Esophagus (tissue), 2 donors: ENCODE results near the gene OPHN1. TPM values are rescaled to one million over a fixed set of nuclear protein-coding genes. Genes with fewer than 3 reads are reported as not detected.
"Not testable (repeated sequence)": the region's sequence is repeated elsewhere in the genome, so short reads cannot be mapped to it uniquely, and the experiment has no call there.

Experiments used
- H3K27ac ChIP-seq, 2 donors: one replicate each; pipeline ENCODE4 v1.5.1; 2013; ENCODE audit warnings: low read depth in 2 of 2, mild to moderate bottlenecking in 2 of 2, inconsistent platforms in 1 of 2, low read length in 1 of 2, moderate library complexity in 1 of 2
- H3K27me3 ChIP-seq, 2 donors: one replicate each; pipeline ENCODE4 v1.6.1; 2013; ENCODE audit warnings: low read length in 2 of 2, control low read depth in 1 of 2, mild to moderate bottlenecking in 1 of 2; ENCODE audit not compliant: insufficient read depth in 2 of 2, control insufficient read depth in 1 of 2
- H3K36me3 ChIP-seq, 2 donors: one replicate each; pipeline ENCODE4 v1.6.1; 2013; ENCODE audit warnings: low read length in 1 of 2; ENCODE audit not compliant: control insufficient read depth in 2 of 2, insufficient read depth in 2 of 2
- H3K4me1 ChIP-seq, 2 donors: one replicate each; pipeline ENCODE4 v1.6.1; 2013; ENCODE audit warnings: low read length in 1 of 2; ENCODE audit not compliant: control insufficient read depth in 2 of 2, insufficient read depth in 2 of 2
- H3K4me3 ChIP-seq, 2 donors: one replicate each; pipeline ENCODE4 v1.5.1; 2013; ENCODE audit warnings: low read length in 2 of 2, mild to moderate bottlenecking in 2 of 2, low read depth in 1 of 2, moderate library complexity in 1 of 2
- H3K9me3 ChIP-seq, 2 donors: one replicate each; pipeline ENCODE4 v1.6.1; 2013; ENCODE audit warnings: mild to moderate bottlenecking in 2 of 2, low read depth in 1 of 2, low read length in 1 of 2, moderate library complexity in 1 of 2; ENCODE audit not compliant: control insufficient read depth in 2 of 2, insufficient read depth in 1 of 2
- WGBS, 2 donors: extraction: QIAGEN DNeasy Blood & Tissue Kit; methylation state at CpG; one replicate each; pipeline ENCODE4 v1.1.7; 2013; 5-methylcytosine and 5-hydroxymethylcytosine counted together
- polyA plus RNA-seq, 2 donors: library from polyadenylated mRNA; stranded (reverse); fragments of 200-250 nt; gene quantifications; one replicate each; pipeline ENCODE4 v1.2.3, GENCODE V29; 2013
- donor health status: healthy with polysubstance abuse.
- donor health status: Bipolar disorder and iron deficiency.

Gene OPHN1
- polyA plus RNA-seq, 2 donors: 0.96 to 1.2 TPM

DNA sequence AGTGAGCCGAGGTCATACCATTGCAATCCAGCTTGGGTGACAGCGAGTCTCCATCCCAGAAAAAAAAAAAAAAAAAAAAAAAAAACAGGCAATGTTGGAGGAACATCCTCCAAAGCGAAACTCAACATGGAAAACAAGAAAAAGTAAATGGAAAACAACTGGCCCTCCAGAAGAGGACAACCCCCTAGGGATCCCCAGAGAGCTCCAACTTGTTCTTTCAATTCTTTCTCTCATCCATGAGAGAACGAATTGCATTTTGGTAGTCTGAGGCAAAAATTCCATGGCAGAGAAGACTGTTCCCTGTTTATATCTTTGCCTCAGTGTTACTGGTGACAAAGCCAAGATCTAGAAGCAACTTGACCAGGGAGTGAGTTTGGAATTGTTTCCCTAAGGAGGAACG is 49.8 kb downstream of the OPHN1 start:
- H3K36me3 ChIP-seq: no peaks in the 10 kb centered on the region

DNA sequence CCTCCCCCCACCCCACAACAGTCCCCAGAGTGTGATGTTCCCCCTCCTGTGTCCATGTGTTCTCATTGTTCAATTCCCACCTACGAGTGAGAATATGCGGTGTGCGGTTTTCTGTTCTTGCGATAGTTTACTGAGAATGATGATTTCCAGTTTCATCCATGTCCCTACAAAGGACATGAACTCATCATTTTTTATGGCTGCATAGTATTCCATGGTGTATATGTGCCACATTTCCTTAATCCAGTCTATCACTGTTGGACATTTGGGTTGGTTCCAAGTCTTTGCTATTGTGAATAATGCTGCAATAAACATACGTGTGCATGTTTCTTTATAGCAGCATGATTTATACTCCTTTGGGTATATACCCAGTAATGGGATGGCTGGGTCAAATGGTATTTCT is 55.7 kb downstream of the OPHN1 start:
- WGBS, 2 donors: 94 to 96% methylated on average over 5 of the region's 5 CpGs
- H3K27me3 ChIP-seq, H3K9me3 ChIP-seq, H3K27ac ChIP-seq, H3K36me3 ChIP-seq, H3K4me1 ChIP-seq, H3K4me3 ChIP-seq: not testable (repeated sequence)

More for the DNA sequence above, 49.8 kb downstream of the OPHN1 start:
- H3K4me1 ChIP-seq: no peaks in the 10 kb centered on the region
- H3K4me3 ChIP-seq: no peak overlapping the region
- H3K9me3 ChIP-seq: no peaks in the 10 kb centered on the region
- 68 to 85% methylated on average over 5 of the region's 5 CpGs for WGBS, 2 donors
- H3K27me3 ChIP-seq: no peaks in the 10 kb centered on the region
- no peak overlapping the region for H3K27ac ChIP-seq

DNA sequence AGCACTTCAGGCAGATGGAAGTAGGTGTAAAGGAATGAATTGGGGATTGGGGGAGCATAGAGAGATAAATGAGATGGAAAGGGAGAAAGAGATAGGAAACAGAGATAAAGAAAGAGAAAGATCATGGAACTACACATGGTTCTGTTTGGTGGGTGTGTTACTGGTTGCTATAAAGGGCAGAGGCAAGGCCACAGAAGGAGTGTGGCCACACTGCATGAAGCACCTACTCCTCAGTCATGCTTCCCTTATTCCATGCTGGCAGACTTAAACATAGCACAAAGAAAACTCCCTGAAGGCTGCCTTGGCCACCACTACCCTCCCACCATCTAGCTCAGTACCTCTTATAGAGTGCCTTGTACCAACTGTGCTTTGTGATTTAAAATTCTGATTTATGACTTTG is 56.9 kb downstream of the OPHN1 start:
- no peaks in the 10 kb centered on the region for H3K27me3 ChIP-seq
- H3K9me3 ChIP-seq: no peaks in the 10 kb centered on the region
- no peaks in the 10 kb centered on the region for H3K4me1 ChIP-seq
- no peaks in the 10 kb centered on the region for H3K36me3 ChIP-seq
- no peak overlapping the region for H3K4me3 ChIP-seq
- H3K27ac ChIP-seq: no peak overlapping the region

DNA sequence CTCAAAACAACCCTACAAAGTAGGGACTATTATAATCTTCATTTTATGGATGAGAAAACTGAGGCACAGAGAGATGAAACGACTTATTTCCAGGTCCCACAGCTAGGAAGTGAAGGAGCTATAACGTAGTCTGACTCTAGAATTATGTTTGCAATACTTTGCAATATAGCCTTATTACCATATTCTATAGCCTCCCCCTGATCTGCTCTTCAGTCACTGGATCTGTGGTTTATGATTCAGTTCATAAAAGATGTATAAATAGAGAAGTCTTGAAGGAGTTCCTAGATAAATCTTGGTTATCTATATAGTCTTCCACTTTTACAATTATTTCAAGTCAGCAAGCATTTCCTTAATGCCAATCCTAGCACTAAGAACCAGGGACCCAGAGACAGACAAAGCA is 57.5 kb downstream of the OPHN1 start:
- no peaks in the 10 kb centered on the region for H3K4me1 ChIP-seq
- H3K27ac ChIP-seq: no peak overlapping the region
- 70 to 85% methylated on average over 2 of the region's 2 CpGs for WGBS, 2 donors
- H3K4me3 ChIP-seq: no peak overlapping the region
- no peaks in the 10 kb centered on the region for H3K27me3 ChIP-seq
- no peaks in the 10 kb centered on the region for H3K36me3 ChIP-seq
- no peaks in the 10 kb centered on the region for H3K9me3 ChIP-seq

DNA sequence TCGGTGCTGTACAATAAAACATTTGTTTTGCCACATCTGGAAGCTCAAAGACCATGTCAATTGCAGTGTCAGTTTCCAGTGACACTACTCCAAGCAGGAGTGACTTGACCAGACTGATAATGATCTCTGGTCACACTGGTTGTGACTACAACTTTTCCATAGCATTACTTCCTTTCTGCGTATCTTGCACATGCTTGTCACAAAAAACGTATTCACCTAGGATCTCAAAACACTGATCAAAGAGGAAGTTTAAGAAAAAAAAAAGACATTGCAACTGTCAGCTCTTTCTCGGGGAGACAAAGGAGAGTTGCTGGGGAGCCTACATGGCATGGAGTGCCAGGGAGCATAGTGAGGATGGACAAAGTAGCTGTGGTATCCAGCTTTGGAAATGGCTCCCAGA is 60.6 kb downstream of the OPHN1 start:
- H3K4me3 ChIP-seq: no peak overlapping the region
- no peaks in the 10 kb centered on the region for H3K9me3 ChIP-seq
- H3K27ac ChIP-seq: no peak overlapping the region
- H3K27me3 ChIP-seq: peaks cover 0 to 3% of the 10 kb centered on the region in 2 donors
- H3K36me3 ChIP-seq: no peaks in the 10 kb centered on the region
- no peaks in the 10 kb centered on the region for H3K4me1 ChIP-seq
- 70 to 81% methylated on average over 4 of the region's 4 CpGs for WGBS, 2 donors

DNA sequence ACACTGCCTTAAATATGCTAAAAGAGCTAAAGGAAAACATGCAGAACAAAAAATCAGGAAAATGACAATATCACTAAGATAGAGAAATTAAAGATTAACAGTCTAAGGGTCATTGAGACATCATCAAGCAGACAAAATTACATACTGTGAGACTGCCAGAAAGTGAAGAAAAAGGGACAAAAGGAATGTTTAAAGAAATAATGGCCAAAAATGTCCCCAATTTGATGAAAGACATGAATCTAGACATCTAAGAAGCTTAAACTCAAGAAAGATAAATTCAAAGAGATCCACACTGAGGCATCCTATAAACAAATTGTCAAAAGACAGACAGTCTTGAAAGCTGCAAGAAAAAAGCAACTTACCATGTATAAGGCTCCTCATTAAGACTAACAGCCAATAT is 63.7 kb downstream of the OPHN1 start:
- Histone ChIP-seq H3K4me1 (no peaks in the 10 kb centered on the region), H3K9me3 (no peaks in the 10 kb centered on the region), H3K27ac (no peak overlapping the region), H3K36me3 (no peaks in the 10 kb centered on the region), H3K27me3 (peaks cover 0 to 3% of the 10 kb centered on the region in 2 donors), H3K4me3 (no peak overlapping the region)

DNA sequence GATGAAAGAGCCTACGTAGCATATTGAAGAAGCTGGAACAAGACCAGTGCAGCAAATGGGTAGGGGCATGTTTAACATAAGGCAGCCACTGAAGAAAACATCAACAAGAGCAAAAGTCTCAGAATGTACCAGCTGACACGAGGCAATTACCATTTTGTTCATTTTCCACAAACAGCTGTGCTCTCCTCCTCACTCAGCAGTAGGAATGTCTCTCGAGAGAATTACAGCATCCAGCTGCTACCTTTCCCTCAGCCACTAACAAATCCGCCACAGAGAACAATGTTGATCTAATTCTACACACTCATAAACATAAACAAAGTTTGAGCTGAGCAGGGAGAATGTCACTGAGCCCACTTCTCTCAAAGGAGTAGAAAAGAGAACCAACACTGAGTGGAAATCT is 68.0 kb downstream of the OPHN1 start:
- no peaks in the 10 kb centered on the region for H3K9me3 ChIP-seq
- WGBS, 2 donors: 53 to 70% methylated on average over 4 of the region's 4 CpGs
- H3K27me3 ChIP-seq: peaks cover 0 to 3% of the 10 kb centered on the region in 2 donors
- H3K36me3 ChIP-seq: no peaks in the 10 kb centered on the region
- no peaks in the 10 kb centered on the region for H3K4me1 ChIP-seq
- H3K27ac ChIP-seq: no peak overlapping the region
- no peak overlapping the region for H3K4me3 ChIP-seq

DNA sequence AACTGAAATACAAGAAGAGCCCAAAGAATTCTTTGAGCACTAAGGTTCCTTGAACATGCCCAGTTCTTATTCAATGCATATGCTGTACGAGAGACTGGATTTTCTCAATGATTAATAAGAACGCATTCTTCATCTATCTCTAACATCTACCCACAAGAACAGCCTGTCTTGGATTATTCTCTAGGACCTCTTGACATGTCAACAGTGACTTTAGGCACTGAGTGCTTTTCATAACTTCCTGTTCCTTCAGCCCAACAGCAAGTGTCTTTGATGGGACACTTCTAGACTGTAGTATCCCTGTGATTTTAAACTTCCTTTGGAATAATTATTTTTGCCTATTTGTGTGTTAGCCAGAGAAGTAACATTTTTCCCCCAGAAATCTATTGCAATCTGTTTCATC is 69.3 kb downstream of the OPHN1 start:
- Histone ChIP-seq H3K36me3 (no peaks in the 10 kb centered on the region), H3K27ac (no peak overlapping the region), H3K4me1 (no peaks in the 10 kb centered on the region), H3K4me3 (no peak overlapping the region), H3K27me3 (peaks cover 0 to 3% of the 10 kb centered on the region in 2 donors), H3K9me3 (no peaks in the 10 kb centered on the region)
- 82 to 84% methylated on average over 2 of the region's 2 CpGs for WGBS, 2 donors

DNA sequence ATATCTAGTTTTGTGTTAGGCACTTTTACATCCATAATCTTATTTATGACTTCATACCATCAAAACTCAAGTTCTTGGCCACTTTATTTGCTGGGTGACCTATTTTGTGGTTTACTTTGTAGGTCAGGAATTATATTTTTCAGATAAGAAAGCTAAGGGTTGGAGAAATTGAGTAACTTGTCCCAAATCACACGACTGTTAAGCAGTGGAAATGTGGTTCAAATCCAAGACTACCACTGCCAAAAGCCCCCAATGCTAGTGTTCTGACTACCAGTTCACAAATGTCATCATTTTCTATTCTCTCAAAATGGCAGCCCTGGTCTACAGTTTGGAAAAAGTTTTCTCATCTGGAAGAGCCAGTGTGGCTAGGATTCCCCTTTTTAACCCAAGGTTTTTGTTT is 74.6 kb downstream of the OPHN1 start:
- Histone ChIP-seq H3K36me3 (no peaks in the 10 kb centered on the region), H3K27me3 (no peaks in the 10 kb centered on the region), H3K4me3 (no peak overlapping the region), H3K9me3 (no peaks in the 10 kb centered on the region), H3K27ac (no peak overlapping the region), H3K4me1 (no peaks in the 10 kb centered on the region)
- 53 to 94% methylated on average over 1 of the region's 1 CpG for WGBS, 2 donors

DNA sequence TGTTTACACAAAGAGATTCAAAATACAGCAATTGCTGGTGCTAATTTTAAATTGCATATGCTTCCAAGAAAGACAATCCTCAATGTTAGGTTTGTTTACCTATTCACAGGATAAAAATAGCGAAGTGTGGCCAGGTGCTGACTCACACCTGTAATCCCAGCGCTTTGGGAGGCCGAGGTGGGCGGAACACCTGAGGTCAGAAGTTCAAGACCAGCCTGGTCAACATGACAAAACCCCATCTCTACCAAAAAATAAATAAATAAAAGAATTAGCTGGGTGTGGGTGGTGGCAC is 77.7 kb downstream of the OPHN1 start:
- H3K36me3 ChIP-seq: no peaks in the 10 kb centered on the region
- no peaks in the 10 kb centered on the region for H3K4me1 ChIP-seq
- 34 to 49% methylated on average over 4 of the region's 4 CpGs for WGBS, 2 donors
- H3K4me3 ChIP-seq: no peak overlapping the region
- H3K27me3 ChIP-seq: no peaks in the 10 kb centered on the region
- H3K9me3 ChIP-seq: no peaks in the 10 kb centered on the region
- H3K27ac ChIP-seq: no peak overlapping the region
